K562 (cell line): ENCODE measurements around the gene KLHL22. TPM values are rescaled to one million over a fixed set of nuclear protein-coding genes. Genes with fewer than 3 reads are reported as not detected.

Source experiments
- BDP1 ChIP-seq: IDR thresholded peaks from 3 replicates; pipeline ENCODE4 v1.6.1; 2011; ENCODE audit not compliant: insufficient read length, insufficient read depth
- HLTF ChIP-seq: fragments of 450-650 bp; IDR thresholded peaks from 2 replicates; pipeline ENCODE4 v1.6.1; 2016
- JUN ChIP-seq, 2 experiments: sonication (generic) in 1 of 2; formaldehyde crosslinking in 1 of 2; IDR thresholded peaks; 2 replicates each; pipeline versions ENCODE4 v1.6.1 to v1.8.0; 2012 to 2022; ENCODE audit warnings: borderline replicate concordance in 2 of 2, mild to moderate bottlenecking in 2 of 2, improper control_type of control experiment in 1 of 2, low read depth in 1 of 2, low read length in 1 of 2, missing genetic modification reagents in 1 of 2
- KLF10 ChIP-seq: fragments of 250-450 bp; sonication (Bioruptor Pico); IDR thresholded peaks from 2 replicates; pipeline ENCODE4 v1.6.1; 2021; ENCODE audit warnings: matching md5 sums
- MBD2 ChIP-seq: sonication (generic); IDR thresholded peaks from 2 replicates; pipeline ENCODE4 v1.6.1; 2016; ENCODE audit warnings: low read depth, borderline replicate concordance
- NR2F6 ChIP-seq: fragments of 450-650 bp; formaldehyde crosslinking; IDR thresholded peaks from 2 replicates; pipeline ENCODE4 v1.4.0; 2020; ENCODE audit warnings: mild to moderate bottlenecking
- ZNF584 ChIP-seq: fragments of 200-800 bp; sonication (Bioruptor generic); IDR thresholded peaks from 2 replicates; pipeline ENCODE4 v1.6.1; 2016; ENCODE audit warnings: low read depth, mild to moderate bottlenecking, missing genetic modification characterization, missing compliant biosample characterization
- polyA plus RNA-seq, 8 experiments: library from polyadenylated mRNA; depleted of rRNA in 4 of 8; stranded (reverse) in 5 of 8; unstranded in 3 of 8; fragments of >200 nt; fragmentation: Nextera tagmentation in 2 of 8; fragmentation: Illumina TruSeq in 1 of 8; extraction: Ambion mirVana in 2 of 8; extraction: Trizol in 1 of 8; gene quantifications; 2 replicates each; pipeline versions ENCODE4 v1.2.1 to v1.2.3, GENCODE V29; 2011 to 2014; ENCODE audit warnings: inconsistent platforms in 1 of 8, missing spikeins in 1 of 8
- total RNA-seq, 7 experiments: library from RNA; depleted of rRNA in 6 of 7; stranded (reverse); fragments of >200 nt in 6 of 7; fragmentation: Illumina TruSeq in 2 of 7; extraction: Trizol in 2 of 7; gene quantifications; 2 replicates each; pipeline versions ENCODE4 v1.2.1 to v1.2.3, GENCODE V29; 2011 to 2021; ENCODE audit warnings: low replicate concordance in 1 of 7
- TF ChIP-seq, protein P1 (sequence below): conservative IDR thresholded peaks from 2 replicates; pipeline ENCODE4 v1.6.1; 2011; ENCODE audit warnings: low read depth, mild to moderate bottlenecking, low read length; ENCODE audit not compliant: control insufficient read depth
- TF ChIP-seq, protein P2 (sequence below), 2 experiments: IDR thresholded peaks in 1 of 2; conservative IDR thresholded peaks in 1 of 2; 2 replicates each; pipeline ENCODE4 v1.6.1; 2016; ENCODE audit warnings: low read depth in 2 of 2, mild to moderate bottlenecking in 1 of 2, missing compliant biosample characterization in 1 of 2, missing genetic modification characterization in 1 of 2, moderate library complexity in 1 of 2
- TF ChIP-seq, protein P3 (sequence below), 2 experiments: fragments of 450-650 bp; conservative IDR thresholded peaks; 2 replicates each; pipeline ENCODE4 v1.6.1; 2017; ENCODE audit warnings: mild to moderate bottlenecking in 2 of 2, moderate library complexity in 2 of 2
- TF ChIP-seq, protein P4 (sequence below): sonication (generic); formaldehyde crosslinking; IDR thresholded peaks from 2 replicates; pipeline ENCODE4 v1.8.0; 2023; ENCODE audit warnings: missing genetic modification reagents, mild to moderate bottlenecking, borderline replicate concordance
- TF ChIP-seq, protein P5 (sequence below): IDR thresholded peaks from 3 replicates; pipeline ENCODE4 v1.6.1; 2011; ENCODE audit warnings: borderline replicate concordance, mild to moderate bottlenecking; ENCODE audit not compliant: insufficient read length, insufficient read depth

The KLHL22 gene
- total and polyA plus RNA-seq, 9 of the 15 experiments (the other 6 are each of a cell fraction or from before 2014, with no cell fraction given): 1.3 to 25.6 (median 15.2) TPM

DNA sequence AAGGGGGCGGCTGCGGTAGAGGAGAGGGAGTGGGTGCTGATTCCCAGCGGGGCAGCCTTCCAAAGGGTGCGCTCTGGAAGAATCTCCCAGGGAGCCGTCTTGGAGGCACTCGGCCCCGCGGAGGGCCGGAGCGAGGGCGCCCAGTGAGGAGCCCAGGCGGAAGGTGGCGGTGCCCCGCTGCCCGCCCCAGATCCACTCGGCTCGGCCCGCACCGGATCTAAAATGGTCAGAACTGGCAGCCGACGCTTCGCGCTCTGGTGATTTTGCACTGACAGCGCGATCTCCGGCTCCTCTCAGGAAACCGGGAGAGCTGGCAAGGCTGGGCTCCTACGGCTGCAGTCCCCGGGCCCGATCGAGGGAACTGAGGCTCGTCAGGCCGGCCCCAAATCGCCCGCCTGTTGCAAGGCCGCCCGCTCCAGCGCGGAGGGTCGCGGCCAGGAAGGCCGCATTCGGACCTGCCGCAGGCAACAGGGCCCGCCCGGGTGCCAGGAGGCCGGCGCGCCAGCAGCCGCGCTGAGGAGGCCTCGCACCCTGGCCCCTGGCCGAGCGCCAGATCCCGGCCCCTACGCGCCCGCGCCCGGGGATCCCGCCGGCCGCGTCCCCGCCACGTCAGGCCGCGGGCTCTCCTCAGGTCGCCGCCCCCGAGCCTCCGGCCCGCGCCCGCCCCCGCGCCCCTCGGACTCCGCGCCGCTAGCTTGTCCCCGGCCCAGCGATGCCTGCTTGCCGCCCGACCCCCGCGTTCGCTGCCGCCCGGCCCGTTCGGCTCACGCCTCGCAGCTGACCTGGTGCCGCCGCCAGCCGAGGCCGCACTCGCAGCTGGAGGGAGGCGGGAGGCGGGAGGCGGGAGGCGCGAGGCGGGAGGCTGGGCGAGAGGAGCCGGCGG, at the start of gene KLHL22 (continued):
- TF ChIP-seq JUN (IDR thresholded peaks at IDR 0.05; ENCODE audit: borderline replicate concordance, low read depth, low read length) (no peak), JUN (CRISPR knock-in tag; IDR thresholded peaks at IDR 0.05; ENCODE audit: borderline replicate concordance) (no peak), BDP1 (no peak), MBD2 (no peak), ZNF584 (no peak), KLF10 (CRISPR knock-in tag) (no peak), NR2F6 (no peak), HLTF (no peak)
- TF ChIP-seq, protein P1, sequence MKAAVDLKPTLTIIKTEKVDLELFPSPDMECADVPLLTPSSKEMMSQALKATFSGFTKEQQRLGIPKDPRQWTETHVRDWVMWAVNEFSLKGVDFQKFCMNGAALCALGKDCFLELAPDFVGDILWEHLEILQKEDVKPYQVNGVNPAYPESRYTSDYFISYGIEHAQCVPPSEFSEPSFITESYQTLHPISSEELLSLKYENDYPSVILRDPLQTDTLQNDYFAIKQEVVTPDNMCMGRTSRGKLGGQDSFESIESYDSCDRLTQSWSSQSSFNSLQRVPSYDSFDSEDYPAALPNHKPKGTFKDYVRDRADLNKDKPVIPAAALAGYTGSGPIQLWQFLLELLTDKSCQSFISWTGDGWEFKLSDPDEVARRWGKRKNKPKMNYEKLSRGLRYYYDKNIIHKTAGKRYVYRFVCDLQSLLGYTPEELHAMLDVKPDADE: peak; percentile 88; the same call in 1 of the 2 replicates
- TF ChIP-seq, protein P2, sequence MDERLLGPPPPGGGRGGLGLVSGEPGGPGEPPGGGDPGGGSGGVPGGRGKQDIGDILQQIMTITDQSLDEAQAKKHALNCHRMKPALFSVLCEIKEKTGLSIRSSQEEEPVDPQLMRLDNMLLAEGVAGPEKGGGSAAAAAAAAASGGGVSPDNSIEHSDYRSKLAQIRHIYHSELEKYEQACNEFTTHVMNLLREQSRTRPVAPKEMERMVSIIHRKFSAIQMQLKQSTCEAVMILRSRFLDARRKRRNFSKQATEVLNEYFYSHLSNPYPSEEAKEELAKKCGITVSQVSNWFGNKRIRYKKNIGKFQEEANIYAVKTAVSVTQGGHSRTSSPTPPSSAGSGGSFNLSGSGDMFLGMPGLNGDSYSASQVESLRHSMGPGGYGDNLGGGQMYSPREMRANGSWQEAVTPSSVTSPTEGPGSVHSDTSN (CRISPR knock-in tag; IDR thresholded peaks at IDR 0.05; ENCODE audit: low read depth): 0 out of 2 replicates have a peak, but pooled peaks have one; percentile 1
- TF ChIP-seq, protein P2 (tag; conservative IDR thresholded peaks at IDR 0.05; ENCODE audit: low read depth): no peak
- TF ChIP-seq, protein P3, sequence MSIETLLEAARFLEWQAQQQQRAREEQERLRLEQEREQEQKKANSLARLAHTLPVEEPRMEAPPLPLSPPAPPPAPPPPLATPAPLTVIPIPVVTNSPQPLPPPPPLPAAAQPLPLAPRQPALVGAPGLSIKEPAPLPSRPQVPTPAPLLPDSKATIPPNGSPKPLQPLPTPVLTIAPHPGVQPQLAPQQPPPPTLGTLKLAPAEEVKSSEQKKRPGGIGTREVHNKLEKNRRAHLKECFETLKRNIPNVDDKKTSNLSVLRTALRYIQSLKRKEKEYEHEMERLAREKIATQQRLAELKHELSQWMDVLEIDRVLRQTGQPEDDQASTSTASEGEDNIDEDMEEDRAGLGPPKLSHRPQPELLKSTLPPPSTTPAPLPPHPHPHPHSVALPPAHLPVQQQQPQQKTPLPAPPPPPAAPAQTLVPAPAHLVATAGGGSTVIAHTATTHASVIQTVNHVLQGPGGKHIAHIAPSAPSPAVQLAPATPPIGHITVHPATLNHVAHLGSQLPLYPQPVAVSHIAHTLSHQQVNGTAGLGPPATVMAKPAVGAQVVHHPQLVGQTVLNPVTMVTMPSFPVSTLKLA (conservative IDR thresholded peaks at IDR 0.05): no peak
- TF ChIP-seq, protein P4, sequence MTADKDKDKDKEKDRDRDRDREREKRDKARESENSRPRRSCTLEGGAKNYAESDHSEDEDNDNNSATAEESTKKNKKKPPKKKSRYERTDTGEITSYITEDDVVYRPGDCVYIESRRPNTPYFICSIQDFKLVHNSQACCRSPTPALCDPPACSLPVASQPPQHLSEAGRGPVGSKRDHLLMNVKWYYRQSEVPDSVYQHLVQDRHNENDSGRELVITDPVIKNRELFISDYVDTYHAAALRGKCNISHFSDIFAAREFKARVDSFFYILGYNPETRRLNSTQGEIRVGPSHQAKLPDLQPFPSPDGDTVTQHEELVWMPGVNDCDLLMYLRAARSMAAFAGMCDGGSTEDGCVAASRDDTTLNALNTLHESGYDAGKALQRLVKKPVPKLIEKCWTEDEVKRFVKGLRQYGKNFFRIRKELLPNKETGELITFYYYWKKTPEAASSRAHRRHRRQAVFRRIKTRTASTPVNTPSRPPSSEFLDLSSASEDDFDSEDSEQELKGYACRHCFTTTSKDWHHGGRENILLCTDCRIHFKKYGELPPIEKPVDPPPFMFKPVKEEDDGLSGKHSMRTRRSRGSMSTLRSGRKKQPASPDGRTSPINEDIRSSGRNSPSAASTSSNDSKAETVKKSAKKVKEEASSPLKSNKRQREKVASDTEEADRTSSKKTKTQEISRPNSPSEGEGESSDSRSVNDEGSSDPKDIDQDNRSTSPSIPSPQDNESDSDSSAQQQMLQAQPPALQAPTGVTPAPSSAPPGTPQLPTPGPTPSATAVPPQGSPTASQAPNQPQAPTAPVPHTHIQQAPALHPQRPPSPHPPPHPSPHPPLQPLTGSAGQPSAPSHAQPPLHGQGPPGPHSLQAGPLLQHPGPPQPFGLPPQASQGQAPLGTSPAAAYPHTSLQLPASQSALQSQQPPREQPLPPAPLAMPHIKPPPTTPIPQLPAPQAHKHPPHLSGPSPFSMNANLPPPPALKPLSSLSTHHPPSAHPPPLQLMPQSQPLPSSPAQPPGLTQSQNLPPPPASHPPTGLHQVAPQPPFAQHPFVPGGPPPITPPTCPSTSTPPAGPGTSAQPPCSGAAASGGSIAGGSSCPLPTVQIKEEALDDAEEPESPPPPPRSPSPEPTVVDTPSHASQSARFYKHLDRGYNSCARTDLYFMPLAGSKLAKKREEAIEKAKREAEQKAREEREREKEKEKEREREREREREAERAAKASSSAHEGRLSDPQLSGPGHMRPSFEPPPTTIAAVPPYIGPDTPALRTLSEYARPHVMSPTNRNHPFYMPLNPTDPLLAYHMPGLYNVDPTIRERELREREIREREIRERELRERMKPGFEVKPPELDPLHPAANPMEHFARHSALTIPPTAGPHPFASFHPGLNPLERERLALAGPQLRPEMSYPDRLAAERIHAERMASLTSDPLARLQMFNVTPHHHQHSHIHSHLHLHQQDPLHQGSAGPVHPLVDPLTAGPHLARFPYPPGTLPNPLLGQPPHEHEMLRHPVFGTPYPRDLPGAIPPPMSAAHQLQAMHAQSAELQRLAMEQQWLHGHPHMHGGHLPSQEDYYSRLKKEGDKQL (CRISPR knock-in tag): no peak
- TF ChIP-seq, protein P5, sequence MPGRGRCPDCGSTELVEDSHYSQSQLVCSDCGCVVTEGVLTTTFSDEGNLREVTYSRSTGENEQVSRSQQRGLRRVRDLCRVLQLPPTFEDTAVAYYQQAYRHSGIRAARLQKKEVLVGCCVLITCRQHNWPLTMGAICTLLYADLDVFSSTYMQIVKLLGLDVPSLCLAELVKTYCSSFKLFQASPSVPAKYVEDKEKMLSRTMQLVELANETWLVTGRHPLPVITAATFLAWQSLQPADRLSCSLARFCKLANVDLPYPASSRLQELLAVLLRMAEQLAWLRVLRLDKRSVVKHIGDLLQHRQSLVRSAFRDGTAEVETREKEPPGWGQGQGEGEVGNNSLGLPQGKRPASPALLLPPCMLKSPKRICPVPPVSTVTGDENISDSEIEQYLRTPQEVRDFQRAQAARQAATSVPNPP: no peak
